T47D (cell line): Measurements from ENCODE around the gene GRIK1.
A peak's percentile ranks its signal among the peaks of the same experiment; 100 is the strongest.

ENCODE experiments used
- DNase-seq, 2 experiments: peaks; one replicate each; pipeline versions ENCODE4 v3.0.0 to v3.0.0-alpha.2; 2011 to 2012; ENCODE audit warnings: low read depth in 1 of 2, low spot score in 1 of 2
- JUND ChIP-seq: IDR thresholded peaks from 2 replicates; pipeline ENCODE4 v1.6.1; 2012; ENCODE audit warnings: low read depth
- in situ Hi-C: cut with HindIII; loops from 2 replicates; pipeline ENCODE4 v1.10.0; 2016; ENCODE audit warnings: low sequenced_read_pairs, low pct_unique_long_range_greater_than_20kb

GRIK1 gene

GRCh38 chr21:29786496-29787360, 153.1 kb downstream of the GRIK1 start:
- DNase-seq: peak in 1 of 2 experiments; percentile 30
- in situ Hi-C loops: no loop called here
- TF ChIP-seq JUND: no peak

- in situ Hi-C loops: no loop called here
- TF ChIP-seq JUND: no peak
- no peak for DNase-seq
These were observed 162.6 kb downstream of the GRIK1 start for GRCh38 chr21:29777160-29777559.

- TF ChIP-seq JUND: no peak
- in situ Hi-C loops: no loop called here
- no peak for DNase-seq
These were observed 164.3 kb downstream of the GRIK1 start for GRCh38 chr21:29775462-29775861.

GRCh38 chr21:29771491-29772066, 168.2 kb downstream of the GRIK1 start:
- DNase-seq: no peak
- TF ChIP-seq JUND: no peak
- in situ Hi-C loops: no loop called here

- no peak for TF ChIP-seq JUND
- in situ Hi-C loops: no loop called here
- DNase-seq: no peak
These were observed 176.1 kb downstream of the GRIK1 start for GRCh38 chr21:29763674-29764073.

GRCh38 chr21:29762570-29763082, 177.2 kb downstream of the GRIK1 start:
- no peak for DNase-seq
- TF ChIP-seq JUND: no peak
- in situ Hi-C loops: no loop called here

GRCh38 chr21:29753216-29753615, 186.6 kb downstream of the GRIK1 start:
- TF ChIP-seq JUND: no peak
- no peak for DNase-seq

GRCh38 chr21:29751473-29752185, 188.2 kb downstream of the GRIK1 start:
- in situ Hi-C loops: no loop called here
- DNase-seq: no peak
- no peak for TF ChIP-seq JUND

More at GRCh38 chr21:29753216-29753615, 186.6 kb downstream of the GRIK1 start:
- in situ Hi-C loops: no loop called here

- TF ChIP-seq JUND: no peak
- no peak for DNase-seq
- in situ Hi-C loops: no loop called here
These were observed 189.8 kb downstream of the GRIK1 start for GRCh38 chr21:29749957-29750356.

GRCh38 chr21:29749223-29749622, 190.6 kb downstream of the GRIK1 start:
- no peak for DNase-seq
- no peak for TF ChIP-seq JUND
- in situ Hi-C loops: no loop called here

GRCh38 chr21:29748391-29749167, 191.2 kb downstream of the GRIK1 start:
- TF ChIP-seq JUND: no peak
- in situ Hi-C loops: no loop called here
- DNase-seq: no peak

- TF ChIP-seq JUND: no peak
- in situ Hi-C loops: no loop called here
- DNase-seq: no peak
These were observed 198.0 kb downstream of the GRIK1 start for GRCh38 chr21:29741761-29742160.
